Activated CD8-positive, alpha-beta T cell treated with anti-CD3 and anti-CD28 coated beads for 36 hours (primary cell): ENCODE measurements around the gene VPS11. TPM values are rescaled to one million over a fixed set of nuclear protein-coding genes. Genes with fewer than 3 reads are reported as not detected.

Experiments
- ATAC-seq: fragments of 200-7000 bp; cut with Tn5 transposase; one replicate; pipeline ENCODE4 v1.10.0; 2021; ENCODE audit warnings: mild to moderate bottlenecking, moderate library complexity
- CTCF ChIA-PET: fragments of 350-600 bp; sonication (Branson Sonifier 250); formaldehyde crosslinking; loops from one replicate; lab custom pipeline; 2021; ENCODE audit warnings: antibody characterized with exemption; lab: Charles Lee
- POLR2A ChIA-PET: fragments of 350-600 bp; sonication (Branson Sonifier 250); formaldehyde crosslinking; loops from one replicate; lab custom pipeline; 2021; ENCODE audit warnings: antibody characterized with exemption; lab: Charles Lee
- DNase-seq: peaks from one replicate; pipeline ENCODE4 v3.0.0-alpha.2; 2020
- H3K27ac Mint-ChIP-seq: one replicate; pipeline ENCODE4 v1.8.0; 2021; ENCODE audit warnings: mild to moderate bottlenecking, mixed read lengths
- H3K27me3 Mint-ChIP-seq: one replicate; pipeline ENCODE4 v1.8.0; 2021; ENCODE audit warnings: mixed read lengths
- H3K36me3 Mint-ChIP-seq: one replicate; pipeline ENCODE4 v1.8.0; 2021; ENCODE audit warnings: low read depth, mixed read lengths
- H3K4me1 Mint-ChIP-seq: one replicate; pipeline ENCODE4 v1.8.0; 2021; ENCODE audit warnings: low read depth, mixed read lengths
- H3K4me3 Mint-ChIP-seq: one replicate; pipeline ENCODE4 v1.8.0; 2021; ENCODE audit warnings: mild to moderate bottlenecking, moderate library complexity, mixed read lengths
- H3K9me3 Mint-ChIP-seq: one replicate; pipeline ENCODE4 v1.8.0; 2021; ENCODE audit warnings: mixed read lengths
- intact Hi-C: fragments of 100-400 bp; cut with micrococcal nuclease; formaldehyde crosslinking; loops from one replicate; pipeline ENCODE4 v1.10.0; 2022
- total RNA-seq, 2 experiments: library from RNA; stranded (reverse); gene quantifications; one replicate each; pipeline ENCODE4 v1.2.3, GENCODE V29; 2021
- TF ChIP-seq, protein P1 (sequence below): fragments of 200-600 bp; IDR thresholded peaks from one replicate; pipeline ENCODE4 v1.8.0; 2022; ENCODE audit warnings: antibody characterized with exemption, mild to moderate bottlenecking

The VPS11 gene
- total RNA-seq, 2 experiments from 2014 or later, result 17.1 to 17.2 TPM

DNA sequence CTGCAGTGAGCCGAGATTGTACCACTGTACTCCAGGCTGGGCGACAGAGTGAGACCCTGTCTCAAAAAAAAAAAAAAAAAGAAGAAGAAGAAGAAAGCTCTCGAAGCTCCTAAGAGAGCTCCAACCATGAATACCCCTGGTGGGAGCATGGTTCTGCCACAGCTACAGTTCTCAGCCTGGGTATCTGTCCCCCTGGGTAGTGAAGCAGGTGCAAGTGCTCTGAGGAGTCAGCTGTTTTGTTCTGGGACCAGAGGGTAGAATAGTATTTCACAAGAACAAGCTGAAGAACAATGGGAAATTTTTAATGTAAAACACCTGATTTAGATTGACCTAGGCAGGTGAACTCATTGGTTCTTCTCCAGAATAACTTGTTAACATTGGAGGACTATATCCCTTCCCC is 6.4 kb upstream of the VPS11 start:
- Mint-ChIP-seq H3K9me3 (no peaks in the 10 kb centered on the region), H3K4me3 (no peak overlapping the region), H3K27ac (no peak overlapping the region), H3K27me3 (no peaks in the 10 kb centered on the region), H3K36me3 (no peaks in the 10 kb centered on the region), H3K4me1 (peaks cover 22% of the 10 kb centered on the region)
- ChIA-PET POLR2A (interaction anchor here (0.6 to 1.8 kb wide), 4 partner anchors 10 to 1088 kb away, joined by 3 to 6 read pairs (median 4); partner anchors contain the start of gene HMBS), CTCF (interaction anchor here (0.7 to 1.1 kb wide), 2 partner anchors 18 to 135 kb away, joined by 3 read pairs; no protein-coding TSS in a partner anchor)
- TF ChIP-seq, protein P1, sequence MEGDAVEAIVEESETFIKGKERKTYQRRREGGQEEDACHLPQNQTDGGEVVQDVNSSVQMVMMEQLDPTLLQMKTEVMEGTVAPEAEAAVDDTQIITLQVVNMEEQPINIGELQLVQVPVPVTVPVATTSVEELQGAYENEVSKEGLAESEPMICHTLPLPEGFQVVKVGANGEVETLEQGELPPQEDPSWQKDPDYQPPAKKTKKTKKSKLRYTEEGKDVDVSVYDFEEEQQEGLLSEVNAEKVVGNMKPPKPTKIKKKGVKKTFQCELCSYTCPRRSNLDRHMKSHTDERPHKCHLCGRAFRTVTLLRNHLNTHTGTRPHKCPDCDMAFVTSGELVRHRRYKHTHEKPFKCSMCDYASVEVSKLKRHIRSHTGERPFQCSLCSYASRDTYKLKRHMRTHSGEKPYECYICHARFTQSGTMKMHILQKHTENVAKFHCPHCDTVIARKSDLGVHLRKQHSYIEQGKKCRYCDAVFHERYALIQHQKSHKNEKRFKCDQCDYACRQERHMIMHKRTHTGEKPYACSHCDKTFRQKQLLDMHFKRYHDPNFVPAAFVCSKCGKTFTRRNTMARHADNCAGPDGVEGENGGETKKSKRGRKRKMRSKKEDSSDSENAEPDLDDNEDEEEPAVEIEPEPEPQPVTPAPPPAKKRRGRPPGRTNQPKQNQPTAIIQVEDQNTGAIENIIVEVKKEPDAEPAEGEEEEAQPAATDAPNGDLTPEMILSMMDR, result no peak
- intact Hi-C loops, result no loop called here
- DNase-seq (no peak), ATAC-seq (no peak)

DNA sequence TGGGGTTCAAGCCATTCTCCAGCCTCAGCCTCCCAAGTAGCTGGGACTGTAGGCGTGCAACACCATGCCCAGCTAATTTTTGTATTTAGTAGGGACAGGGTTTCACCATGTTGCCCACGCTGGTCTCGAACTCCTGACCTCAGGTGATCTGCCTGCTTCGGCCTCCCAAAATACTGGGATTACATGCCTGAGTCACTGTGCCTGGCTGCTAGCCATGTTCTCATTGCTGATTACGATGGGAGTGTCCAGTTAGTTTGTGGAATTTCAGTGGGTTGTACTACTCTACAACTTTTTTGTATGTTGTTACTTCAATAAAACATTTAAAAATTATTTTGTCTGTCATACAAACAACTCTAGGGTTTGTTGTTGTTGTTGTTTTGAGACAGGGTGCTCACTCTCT is 4.8 kb upstream of the VPS11 start:
- POLR2A ChIA-PET, result no interaction called here

DNA sequence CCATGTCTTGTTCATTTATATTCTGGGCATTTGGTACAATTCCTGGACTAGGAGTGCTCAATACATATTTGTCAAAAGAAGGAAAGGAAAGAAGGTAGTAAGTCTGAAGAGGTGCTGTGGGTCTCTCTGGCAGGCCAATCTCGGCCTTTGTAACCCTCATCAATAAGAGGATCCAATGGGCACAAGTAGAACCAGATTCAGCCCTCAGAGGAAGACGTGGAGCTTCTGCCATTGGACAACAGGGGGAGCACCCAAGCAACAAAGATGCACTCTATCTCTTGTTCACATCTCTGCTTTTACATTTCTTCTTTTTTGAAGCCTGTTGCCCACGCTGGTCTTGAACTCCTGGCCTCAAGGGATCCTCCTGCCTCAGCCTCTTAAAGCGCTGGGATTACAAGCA is 2.2 kb upstream of the VPS11 start:
- Mint-ChIP-seq H3K36me3 (peaks cover 5% of the 10 kb centered on the region), H3K4me3 (no peak overlapping the region), H3K9me3 (no peaks in the 10 kb centered on the region), H3K27ac (peak overlapping the region; percentile 14), H3K4me1 (peaks cover 34% of the 10 kb centered on the region), H3K27me3 (no peaks in the 10 kb centered on the region)
- ATAC-seq (peak; percentile 38), DNase-seq (peak; percentile 69)
- TF ChIP-seq, protein P1, result peak; percentile 60
- intact Hi-C loops, result no loop called here
- POLR2A ChIA-PET, result interaction anchor here (0.6 to 1.5 kb wide), 5 partner anchors 16 to 647 kb away, joined by 3 to 4 read pairs (median 3); partner anchors contain the start of genes C2CD2L and CENATAC
- CTCF ChIA-PET, result interaction anchor here (0.6 to 1.5 kb wide), 6 partner anchors 9 to 219 kb away, joined by 3 to 6 read pairs (median 3); partner anchors contain the start of gene HINFP

More for the DNA sequence above, 4.8 kb upstream of the VPS11 start:
- H3K27me3 Mint-ChIP-seq, result no peaks in the 10 kb centered on the region
- no peak overlapping the region for H3K27ac Mint-ChIP-seq
- peaks cover 28% of the 10 kb centered on the region for H3K4me1 Mint-ChIP-seq
- H3K36me3 Mint-ChIP-seq, result no peaks in the 10 kb centered on the region
- no peak overlapping the region for H3K4me3 Mint-ChIP-seq
- ATAC-seq (no peak), DNase-seq (no peak)
- TF ChIP-seq, protein P1, result no peak
- H3K9me3 Mint-ChIP-seq, result no peaks in the 10 kb centered on the region
- intact Hi-C loops, result no loop called here
- CTCF ChIA-PET, result no interaction called here

DNA sequence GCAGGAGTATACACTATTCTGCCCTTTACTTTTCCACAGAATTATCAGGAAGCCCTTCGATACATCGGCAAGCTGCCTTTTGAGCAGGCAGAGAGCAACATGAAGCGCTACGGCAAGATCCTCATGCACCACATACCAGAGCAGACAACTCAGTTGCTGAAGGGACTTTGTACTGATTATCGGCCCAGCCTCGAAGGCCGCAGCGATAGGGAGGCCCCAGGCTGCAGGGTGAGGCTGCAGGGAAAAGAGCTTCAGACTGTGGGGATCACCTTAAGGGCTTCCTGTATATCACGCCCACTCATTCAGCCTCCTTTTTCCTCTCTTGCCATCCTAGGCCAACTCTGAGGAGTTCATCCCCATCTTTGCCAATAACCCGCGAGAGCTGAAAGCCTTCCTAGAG is 10.2 kb downstream of the VPS11 start:
- Mint-ChIP-seq H3K9me3 (no peaks in the 10 kb centered on the region), H3K36me3 (peaks cover 11% of the 10 kb centered on the region), H3K27me3 (no peaks in the 10 kb centered on the region), H3K4me3 (no peak overlapping the region), H3K4me1 (no peaks in the 10 kb centered on the region), H3K27ac (no peak overlapping the region)
- no peak for DNase-seq
- TF ChIP-seq, protein P1, result no peak
- intact Hi-C loops, result no loop called here
- CTCF ChIA-PET, result interaction anchor here (1.2 kb wide), 1 partner anchor 245 kb away, joined by 3 read pairs; no protein-coding TSS in a partner anchor
- ATAC-seq, result no peak
- POLR2A ChIA-PET, result interaction anchor here (0.8 to 1.5 kb wide), 5 partner anchors 10 to 260 kb away, joined by 3 to 6 read pairs (median 4); partner anchors contain the start of gene VPS11

DNA sequence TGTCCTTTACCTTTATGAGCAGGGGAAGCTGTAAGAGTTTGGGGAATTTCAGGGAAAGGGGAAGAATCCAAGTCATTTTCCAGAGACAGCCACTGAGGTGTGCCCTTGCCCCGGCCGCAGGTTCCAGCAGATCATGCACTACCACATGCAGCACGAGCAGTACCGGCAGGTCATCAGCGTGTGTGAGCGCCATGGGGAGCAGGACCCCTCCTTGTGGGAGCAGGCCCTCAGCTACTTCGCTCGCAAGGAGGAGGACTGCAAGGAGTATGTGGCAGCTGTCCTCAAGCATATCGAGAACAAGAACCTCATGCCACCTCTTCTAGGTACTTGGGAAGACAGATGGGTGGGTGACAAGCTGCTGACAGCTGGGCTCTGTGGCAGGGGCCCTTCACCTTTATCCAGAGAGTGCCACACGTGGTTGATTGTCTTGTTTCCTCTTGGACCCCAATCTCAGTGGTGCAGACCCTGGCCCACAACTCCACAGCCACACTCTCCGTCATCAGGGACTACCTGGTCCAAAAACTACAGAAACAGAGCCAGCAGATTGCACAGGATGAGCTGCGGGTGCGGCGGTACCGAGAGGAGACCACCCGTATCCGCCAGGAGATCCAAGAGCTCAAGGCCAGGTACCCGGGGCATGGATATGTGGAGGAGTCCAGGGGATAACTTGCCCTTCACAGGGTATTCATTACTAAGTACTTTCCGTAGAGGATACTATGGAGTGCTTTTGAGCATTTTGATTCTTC is 11.2 kb downstream of the VPS11 start:
- ChIA-PET POLR2A (interaction anchor here (0.6 to 1.5 kb wide), 6 partner anchors 11 to 63 kb away, joined by 3 to 6 read pairs (median 4); partner anchors contain the start of gene VPS11), CTCF (interaction anchor here (1.1 to 1.4 kb wide), 3 partner anchors 11 to 244 kb away, joined by 3 read pairs; partner anchors contain the start of gene VPS11)
- H3K27me3 Mint-ChIP-seq, result no peaks in the 10 kb centered on the region
- ATAC-seq, result no peak
- H3K36me3 Mint-ChIP-seq, result peaks cover 10% of the 10 kb centered on the region
- H3K4me1 Mint-ChIP-seq, result no peaks in the 10 kb centered on the region
- no peak overlapping the region for H3K27ac Mint-ChIP-seq
- no peak overlapping the region for H3K4me3 Mint-ChIP-seq
- TF ChIP-seq, protein P1, result no peak
- no peaks in the 10 kb centered on the region for H3K9me3 Mint-ChIP-seq
- intact Hi-C loops, result no loop called here
- DNase-seq, result no peak
